Measurements from ENCODE around the gene CDS1. TPM values are rescaled to one million over a fixed set of nuclear protein-coding genes. Genes with fewer than 3 reads are reported as not detected.
"Not testable (repeated sequence)": the region's sequence is repeated elsewhere in the genome, so short reads cannot be mapped to it uniquely, and the experiment has no call there.

CDS1 gene
- total RNA-seq, 1 donor from 2014 or later = 9.9 TPM

DNA sequence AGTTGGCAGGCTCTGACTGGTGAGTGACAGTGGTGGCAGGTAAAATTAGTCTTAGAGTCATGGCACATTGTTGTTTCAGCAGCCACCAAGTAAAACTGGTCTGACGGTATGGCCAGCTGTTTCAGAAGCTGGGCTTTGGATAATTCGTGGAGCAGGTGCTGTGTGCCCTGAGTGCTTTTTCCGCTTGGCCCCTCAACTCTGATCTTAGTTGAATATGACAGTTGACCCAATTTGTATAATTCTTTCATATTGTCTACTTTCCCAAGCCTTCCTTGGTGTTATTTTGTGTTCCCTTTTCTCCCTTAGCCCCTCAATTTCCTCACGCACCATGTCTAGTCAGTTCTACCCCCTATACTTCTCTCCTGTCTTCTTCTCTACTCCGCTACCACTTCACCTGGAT, 32.0 kb downstream of the CDS1 start:
- DNase-seq = no peak

DNA sequence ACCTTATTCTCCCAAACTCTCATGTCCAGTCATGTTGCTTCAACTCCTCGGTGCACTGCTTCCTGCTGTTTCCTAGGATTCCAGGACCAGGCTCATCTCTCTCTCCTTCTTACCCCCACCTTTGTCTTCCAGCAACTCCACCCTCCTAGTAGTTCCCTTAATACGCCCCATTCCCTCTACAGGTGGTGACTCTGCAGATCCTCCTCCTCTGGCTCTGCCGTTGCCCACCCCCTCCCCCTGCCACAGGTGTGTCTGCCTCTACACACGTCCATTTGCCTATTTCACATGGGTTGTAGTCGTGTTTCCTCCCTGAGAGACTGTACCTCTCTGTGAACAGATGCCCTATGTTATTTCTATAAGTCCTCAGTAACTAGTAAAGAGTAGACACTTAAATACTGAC, 32.4 kb downstream of the CDS1 start:
- no peak for DNase-seq

GRCh38 chr4:84622959-84623358, 40.0 kb downstream of the CDS1 start:
- no peak for DNase-seq

DNA sequence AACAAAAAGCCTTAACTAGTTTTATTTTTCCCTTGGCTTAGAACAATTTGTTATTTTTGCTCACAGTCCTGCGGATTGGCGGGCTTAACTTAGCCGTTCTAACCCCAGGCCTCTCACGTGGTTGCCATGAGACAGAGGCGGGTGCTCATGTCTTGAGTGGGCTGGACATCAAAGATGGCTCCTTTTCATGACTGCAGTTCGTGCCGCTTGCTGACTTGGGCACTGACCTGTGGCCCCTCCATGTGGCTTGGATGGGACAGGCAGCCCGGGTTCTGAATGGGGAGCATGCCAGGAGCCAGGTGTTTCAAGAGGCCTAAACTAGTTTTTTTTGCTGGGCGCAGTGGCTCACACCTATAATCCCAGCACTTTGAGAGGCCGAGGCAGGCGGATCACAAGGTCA, 40.7 kb downstream of the CDS1 start:
- DNase-seq = no peak

GRCh38 chr4:84626673-84627072, 43.7 kb downstream of the CDS1 start:
- no peak for DNase-seq

DNA sequence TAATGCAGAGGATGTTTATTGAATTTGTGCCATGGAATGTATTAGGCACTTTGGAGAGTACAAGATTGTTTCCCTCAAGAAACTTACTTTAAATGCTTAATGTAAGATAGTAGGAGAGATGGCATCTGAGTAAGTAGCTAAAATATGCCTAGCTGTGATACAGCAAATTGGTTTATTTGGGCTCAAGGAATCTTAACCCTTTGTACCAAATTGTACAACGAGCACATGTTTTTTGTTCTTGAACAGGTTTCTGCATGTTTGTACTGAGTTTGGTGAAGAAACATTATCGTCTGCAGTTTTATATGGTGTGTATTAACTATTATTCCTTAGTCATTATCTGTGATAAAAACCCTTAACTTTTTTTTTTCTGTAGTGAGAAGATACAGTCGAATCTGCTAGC, 48.6 kb downstream of the CDS1 start:
- no peak for DNase-seq

GRCh38 chr4:84632092-84632491, 49.2 kb downstream of the CDS1 start:
- DNase-seq = no peak

GRCh38 chr4:84634961-84635360, 52.0 kb downstream of the CDS1 start:
- DNase-seq = no peak

- no peak for DNase-seq
Observed at GRCh38 chr4:84638092-84638491, 55.2 kb downstream of the CDS1 start.

DNA sequence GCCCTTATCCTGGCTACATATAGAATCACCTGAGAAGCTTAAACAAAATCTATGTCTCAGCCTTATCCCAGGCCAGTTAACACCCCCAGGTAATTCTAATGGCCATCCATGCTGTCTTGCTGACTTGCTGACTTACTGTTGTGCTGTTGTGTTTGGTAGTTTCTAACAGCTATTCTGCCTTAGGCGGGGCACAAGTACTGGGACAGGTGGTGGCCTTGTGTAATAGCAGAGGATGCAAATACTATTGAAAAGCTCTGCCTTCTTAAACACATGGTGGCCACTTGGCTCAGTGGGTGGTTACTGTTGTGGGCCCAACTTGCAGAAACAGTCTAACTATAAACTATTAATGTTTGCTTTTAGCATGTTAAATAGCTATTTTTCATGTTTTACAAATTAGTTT, 56.2 kb downstream of the CDS1 start:
- no peak for DNase-seq

- DNase-seq = no peak
Observed at GRCh38 chr4:84644087-84644486, 61.2 kb downstream of the CDS1 start.

GRCh38 chr4:84647312-84647884, 64.5 kb downstream of the CDS1 start:
- no peak for DNase-seq

DNA sequence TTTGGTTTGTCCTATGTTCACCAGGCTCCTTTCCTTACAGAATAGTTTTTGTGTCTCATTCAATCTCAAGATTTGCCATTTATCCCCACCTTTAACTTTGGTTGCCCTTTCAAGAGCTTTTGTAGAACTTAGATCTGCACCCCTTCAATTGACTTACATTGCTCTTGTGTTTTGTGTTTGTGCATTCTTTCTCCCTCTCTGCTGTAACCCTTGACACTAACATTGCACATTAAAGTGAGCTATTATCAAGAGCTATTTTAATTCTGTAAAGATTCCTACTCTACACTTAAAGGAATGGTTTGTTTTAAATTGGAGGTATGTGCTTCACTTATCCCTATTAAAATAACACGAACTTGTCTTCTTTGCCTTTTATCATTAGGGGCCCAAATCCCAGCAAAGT, 65.3 kb downstream of the CDS1 start:
- DNase-seq = no peak

DNA sequence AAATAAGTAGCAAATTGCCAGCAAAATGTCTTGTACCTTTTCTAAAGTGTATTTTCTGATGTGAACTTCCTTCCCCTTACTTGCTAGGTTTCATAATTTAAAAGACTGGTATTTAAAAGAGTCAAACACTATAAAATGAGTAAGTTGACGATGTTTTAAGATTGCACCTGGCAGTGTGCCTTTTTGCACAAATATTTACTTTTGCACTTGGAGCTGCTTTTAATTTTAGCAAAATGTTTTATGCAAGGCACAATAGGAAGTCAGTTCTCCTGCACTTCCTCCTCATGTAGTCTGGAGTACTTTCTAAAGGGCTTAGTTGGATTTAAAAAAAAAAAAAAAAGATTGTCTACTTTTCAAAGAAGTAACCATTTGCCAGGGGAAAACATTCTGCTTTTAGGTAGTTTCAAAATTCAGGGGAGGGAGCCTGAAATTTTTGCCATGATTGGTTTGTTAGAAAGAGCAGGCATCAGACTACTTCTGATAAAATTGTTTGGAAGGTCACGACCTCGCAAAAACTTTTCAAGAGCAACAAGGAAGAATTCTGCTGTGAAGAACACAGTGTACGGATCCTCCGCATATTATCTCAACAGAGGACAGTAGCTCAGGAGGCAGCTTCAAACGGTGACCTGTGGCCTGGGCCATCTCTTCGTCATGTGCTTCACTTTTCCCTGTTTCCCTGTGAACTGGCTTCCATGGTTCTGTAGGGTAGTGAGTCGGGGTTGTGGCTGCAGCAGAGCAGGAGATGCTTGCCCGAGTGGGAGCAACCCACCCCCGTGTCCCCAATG, 66.1 kb downstream of the CDS1 start:
- no peak for DNase-seq

DNA sequence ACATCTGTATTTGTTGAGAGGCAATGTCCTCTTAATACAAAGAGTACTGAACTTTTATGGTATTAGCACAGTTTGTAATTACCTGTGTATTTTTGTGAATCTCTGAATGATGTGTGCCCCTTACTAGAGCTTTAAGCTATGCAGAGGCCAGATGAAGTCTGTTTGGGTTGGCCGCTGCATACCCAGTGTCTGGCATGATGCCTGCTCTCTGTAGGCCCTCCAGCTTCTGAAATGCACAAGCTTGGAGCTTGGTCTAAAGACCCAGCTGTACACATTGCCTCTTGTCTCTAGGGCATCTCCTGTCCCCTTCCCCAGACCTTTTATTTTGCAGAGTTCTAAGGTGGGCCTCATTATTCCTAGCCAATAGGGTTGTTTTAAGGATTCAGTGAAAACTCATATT, 68.6 kb downstream of the CDS1 start:
- no peak for DNase-seq

DNA sequence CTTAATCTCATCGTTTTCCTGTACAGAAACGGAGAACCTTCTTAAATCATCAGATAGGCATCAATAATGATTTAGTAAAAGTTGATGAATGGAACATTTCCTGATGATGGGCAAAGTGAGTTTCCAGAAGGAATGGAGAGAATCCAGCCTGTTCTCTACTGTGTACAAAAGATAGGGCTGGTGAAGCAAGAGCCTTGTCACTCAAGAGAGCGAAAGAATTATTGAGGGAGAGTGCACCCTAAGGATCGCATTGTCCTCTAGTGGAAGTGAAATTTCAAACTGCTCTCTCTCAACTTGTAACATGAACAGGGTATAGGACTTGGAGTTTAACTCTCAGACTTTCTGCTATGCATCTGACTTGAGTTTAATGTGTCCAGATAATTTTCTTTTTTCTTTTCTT, 69.6 kb downstream of the CDS1 start:
- no peak for DNase-seq

DNA sequence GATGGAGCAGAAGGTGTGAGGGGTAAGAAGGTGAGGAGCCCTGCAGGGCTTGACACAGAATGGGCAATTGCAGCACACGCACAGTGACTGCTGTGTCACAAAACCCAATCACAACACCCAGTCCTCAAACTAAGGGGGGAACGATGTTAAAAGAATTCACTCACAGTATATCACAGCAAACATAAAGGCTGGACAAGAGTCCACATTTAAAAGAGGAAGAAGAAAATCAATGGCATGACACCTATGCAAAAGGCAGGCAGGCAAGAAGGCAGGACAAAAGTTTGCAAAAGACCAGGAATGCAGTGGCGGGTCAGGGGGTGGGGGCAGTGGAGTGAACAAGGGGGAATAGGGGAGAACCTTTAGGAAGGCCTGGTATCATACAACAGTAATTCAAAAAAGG, 77.7 kb downstream of the CDS1 start:
- DNase-seq = no peak

- no peak for DNase-seq
Observed at GRCh38 chr4:84661191-84661939, 78.4 kb downstream of the CDS1 start.

- not testable (repeated sequence) for DNase-seq
Observed at GRCh38 chr4:84664767-84665166, 81.8 kb downstream of the CDS1 start.

DNA sequence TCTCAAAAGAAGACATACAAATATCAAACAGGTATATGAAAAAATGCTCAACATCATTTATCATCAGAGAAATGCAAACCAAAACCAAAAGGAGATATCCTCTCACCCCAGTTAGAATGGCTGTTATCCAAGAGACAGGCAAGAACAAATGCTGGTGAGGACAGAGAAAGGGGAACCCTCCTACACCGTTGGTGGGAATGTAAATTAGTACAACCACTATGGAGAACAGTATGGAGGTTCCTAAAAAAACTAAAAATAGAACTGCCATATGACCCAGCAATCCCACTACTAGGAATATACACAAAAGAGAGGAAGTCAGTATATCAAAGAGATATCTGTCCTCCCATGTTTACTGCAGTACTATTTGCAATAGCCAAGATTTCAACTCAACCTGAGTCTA, 83.5 kb downstream of the CDS1 start:
- DNase-seq = no peak

DNA sequence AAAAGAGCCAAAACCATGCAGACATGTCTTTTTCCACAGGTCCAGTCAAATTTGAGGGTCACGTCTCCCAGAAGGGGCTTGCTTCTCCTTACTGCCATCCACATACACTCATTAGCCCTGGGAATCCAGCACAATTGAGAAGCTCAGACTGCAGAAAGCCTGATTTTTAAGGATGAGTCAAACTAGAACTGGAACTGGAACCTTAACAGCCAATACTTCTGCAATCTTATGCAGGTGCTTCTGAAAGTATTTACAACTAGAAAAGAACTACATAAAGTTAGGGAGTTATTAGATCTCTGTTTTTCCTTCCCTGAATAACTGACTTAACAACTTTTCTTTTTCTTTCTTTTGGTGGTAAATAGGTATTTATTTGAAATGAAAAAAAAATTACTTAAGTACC, 86.3 kb downstream of the CDS1 start:
- DNase-seq = no peak

- DNase-seq = no peak
Observed at GRCh38 chr4:84672177-84672576, 89.2 kb downstream of the CDS1 start.

DNA sequence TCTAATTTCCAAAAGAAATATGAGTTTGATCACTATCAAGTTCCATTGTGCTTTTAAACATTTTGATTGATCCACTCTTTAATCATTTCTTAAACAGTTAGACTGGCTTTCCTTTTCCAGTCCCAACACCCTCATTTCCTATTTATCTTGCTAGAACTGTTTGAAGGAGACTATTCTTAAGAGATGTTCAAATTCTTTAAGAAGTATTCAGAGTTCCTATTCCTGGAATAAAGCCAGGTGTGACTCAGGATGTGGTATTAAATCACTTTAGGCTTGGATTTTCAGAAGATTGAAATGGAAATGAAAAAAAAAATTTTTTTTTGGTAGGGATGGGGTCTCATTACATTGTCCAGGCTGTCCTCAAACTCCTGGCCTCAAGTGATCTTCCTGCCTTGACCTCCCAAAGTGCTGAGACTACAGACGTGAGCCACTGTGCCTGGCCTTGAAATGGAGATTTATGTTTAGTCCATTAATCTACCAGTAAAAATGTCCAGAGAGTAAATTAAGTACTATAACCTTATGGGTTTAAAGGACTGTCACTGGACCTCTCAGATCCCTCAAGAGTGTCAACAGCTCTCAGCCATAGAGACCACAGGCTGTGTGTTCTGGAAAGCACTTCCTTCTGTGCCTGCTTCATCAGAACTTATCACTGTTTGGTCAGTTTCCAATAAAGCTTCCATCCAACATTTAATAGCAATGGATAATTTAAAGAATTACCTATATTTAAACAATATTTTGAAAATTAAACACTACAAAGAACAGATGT, 90.7 kb downstream of the CDS1 start:
- no peak for DNase-seq
